ENCODE data around the gene CPTP.

Gene CPTP

DNA sequence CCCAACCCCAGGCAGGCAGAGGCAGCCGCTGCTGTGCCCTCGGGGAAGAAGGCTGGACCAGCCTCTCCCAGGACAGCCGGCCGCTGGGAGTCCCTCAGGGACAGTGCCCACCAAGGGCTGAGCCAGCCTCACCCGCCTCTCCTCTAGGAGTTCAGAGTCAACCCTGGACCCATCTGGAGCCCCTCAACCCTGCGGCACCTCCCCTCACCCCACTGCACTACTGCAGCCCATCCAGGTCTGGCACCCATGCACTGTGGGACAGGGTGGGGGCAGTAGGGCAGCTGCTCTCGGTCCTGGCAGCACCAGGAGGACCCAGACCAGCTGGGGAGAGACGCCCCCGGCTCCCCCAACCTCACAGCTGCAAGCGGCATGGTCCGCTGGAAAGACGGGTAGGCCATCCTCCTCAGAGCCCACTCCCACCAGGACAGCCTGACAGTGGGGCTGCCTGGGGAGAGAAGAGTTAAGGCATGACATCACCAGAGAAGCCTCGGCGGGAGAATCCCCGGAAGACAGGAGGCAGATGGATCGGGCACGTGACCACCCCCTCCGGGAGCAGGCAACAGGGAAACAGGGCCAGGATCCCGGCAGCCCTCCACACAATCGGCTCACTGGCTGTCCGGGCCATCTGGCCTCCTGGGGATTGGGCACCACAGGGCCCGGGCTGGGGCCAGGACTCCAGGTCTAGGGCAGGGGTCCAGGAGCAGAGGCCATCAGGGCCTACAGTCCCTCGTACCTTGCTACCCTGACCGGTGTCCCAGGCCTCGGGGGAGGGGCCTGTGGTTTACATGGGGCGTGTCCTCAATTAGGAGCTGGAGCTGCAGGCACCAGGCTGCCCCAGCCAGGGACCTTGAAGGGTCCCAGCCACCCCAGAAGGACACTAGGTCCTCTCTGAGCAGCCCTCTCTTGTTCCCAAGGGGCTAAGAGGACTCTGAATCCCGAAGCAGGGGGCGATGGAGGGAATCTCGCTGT is 20.0 kb upstream of the CPTP start:
- H3K4me1 ChIP-seq (ENCODE audit: insufficient read depth, low read length) = peaks cover 11% of the 10 kb centered on the region

DNA sequence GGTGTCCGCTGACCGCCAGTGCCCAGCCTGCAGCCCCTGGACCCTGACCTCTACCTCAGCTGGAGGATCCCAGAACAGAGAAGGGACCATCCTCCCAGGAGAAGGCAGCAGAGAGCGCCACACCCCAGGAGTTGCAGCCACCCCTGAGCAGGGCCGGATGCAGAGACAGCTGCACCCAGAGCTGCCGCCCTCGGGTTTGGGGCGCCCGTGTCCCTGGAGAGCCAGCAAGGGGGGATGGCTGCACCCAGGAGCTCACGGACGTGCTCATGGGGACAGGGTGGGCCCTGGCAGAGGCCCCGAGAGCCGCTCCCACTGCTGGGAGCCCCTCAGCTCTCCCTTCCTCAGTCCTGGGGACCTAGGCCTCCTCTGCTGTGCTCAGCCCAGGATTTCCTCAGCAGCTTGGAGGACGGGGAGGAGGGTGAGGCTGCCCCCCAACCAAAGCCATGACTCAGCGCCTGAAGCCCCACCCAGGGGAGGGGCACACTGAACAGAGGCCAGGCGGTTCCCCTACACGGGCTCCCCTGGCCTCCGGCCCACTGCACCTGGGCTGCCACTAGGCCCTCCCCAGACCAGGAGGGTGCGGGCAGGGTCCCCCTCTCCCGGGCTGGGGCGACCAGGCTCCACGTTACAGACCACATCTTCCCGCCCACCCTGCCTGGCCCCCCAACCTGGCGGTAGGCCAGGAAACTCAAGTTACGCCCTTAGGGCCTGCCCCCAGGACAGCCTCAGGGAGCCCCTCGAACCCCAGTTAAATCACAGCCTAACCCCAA is 19.1 kb upstream of the CPTP start:
- peak overlapping the region; percentile 40; the same call in 1 of the 2 replicates for H3K9ac ChIP-seq (ENCODE audit: low read depth, low read length)
- no peaks in the 10 kb centered on the region for H3K9me3 ChIP-seq (ENCODE audit: insufficient read depth, low read depth, low read length)
- H3K4me3 ChIP-seq (ENCODE audit: low read length) = peak overlapping the region; percentile 17; the same call in 1 of the 2 replicates
- H3K36me3 ChIP-seq (ENCODE audit: insufficient read depth, low read depth, low read length) = peaks cover 6% of the 10 kb centered on the region
- H3K27me3 ChIP-seq (ENCODE audit: insufficient read depth, low read length) = peaks cover 8% of the 10 kb centered on the region; the same call in 1 of the 2 replicates
- no peak overlapping the region for H3K27ac ChIP-seq (ENCODE audit: low read length)
- peaks cover 15% of the 10 kb centered on the region for H3K4me1 ChIP-seq (ENCODE audit: insufficient read depth, low read length)

More for the DNA sequence above, 20.0 kb upstream of the CPTP start:
- Histone ChIP-seq H3K36me3 (ENCODE audit: insufficient read depth, low read depth, low read length) (no peaks in the 10 kb centered on the region), H3K27ac (ENCODE audit: low read length) (no peak overlapping the region), H3K9me3 (ENCODE audit: insufficient read depth, low read depth, low read length) (no peaks in the 10 kb centered on the region), H3K9ac (ENCODE audit: low read depth, low read length) (peak overlapping the region; percentile 40; the same call in 1 of the 2 replicates), H3K27me3 (ENCODE audit: insufficient read depth, low read length) (peaks cover 8% of the 10 kb centered on the region; the same call in 1 of the 2 replicates), H3K4me3 (ENCODE audit: low read length) (peak overlapping the region; percentile 17; the same call in 1 of the 2 replicates)

DNA sequence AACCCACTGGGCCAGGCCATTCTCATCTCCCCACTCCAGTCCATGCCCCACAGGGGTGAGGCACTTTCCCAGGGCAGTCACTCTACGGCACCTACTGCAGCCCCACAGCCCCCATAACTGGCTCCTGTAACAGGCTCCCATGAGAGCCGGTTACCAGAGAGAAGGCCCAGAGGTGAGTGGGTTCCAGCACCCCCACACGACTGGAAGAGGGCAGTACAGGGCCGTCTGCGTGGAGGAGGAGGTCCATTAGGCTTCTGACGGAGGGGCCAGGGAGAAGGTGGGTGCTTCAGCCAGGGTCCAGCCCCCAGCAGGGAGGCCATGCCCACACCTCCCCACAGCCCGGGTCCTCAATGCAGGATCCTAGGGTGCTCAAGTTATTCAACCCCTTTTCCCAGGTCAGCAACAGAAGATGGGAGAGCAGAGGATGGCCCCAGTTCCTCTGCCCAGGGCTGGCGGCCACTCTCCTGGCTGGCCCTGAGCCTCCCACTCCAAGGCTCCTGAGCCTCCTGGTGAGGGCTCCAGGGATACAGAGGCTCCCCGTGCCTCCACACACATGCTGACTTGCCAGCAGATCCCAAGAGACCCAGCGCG is 18.4 kb upstream of the CPTP start:
- peaks cover 15% of the 10 kb centered on the region for H3K4me1 ChIP-seq (ENCODE audit: insufficient read depth, low read length)

DNA sequence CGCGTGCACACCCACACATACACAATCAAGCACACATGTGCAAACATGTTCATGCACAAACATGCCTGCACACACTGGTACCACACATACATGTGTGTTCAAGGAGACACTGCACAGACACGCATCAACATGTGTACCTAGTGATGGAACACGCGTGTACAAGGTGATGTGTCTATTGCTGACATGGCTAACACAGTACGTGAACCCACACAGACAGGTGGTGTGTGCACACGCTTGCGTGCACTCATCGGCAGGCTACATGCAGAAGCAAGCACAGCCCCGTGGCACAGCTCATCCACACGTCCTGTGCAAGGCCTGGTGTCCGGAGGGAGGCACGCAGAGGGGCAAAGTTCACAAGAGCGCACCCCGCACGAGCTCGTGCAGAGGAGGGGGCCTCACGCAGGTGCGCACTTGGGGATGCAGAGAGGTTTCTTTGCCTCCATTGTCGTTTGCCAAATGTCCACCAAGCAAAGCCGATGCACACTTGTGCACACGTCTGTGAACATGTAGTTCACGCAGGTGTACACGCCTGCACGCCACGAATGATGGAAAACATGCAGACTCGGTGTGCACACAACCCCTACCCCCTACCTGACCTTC is 17.8 kb upstream of the CPTP start:
- H3K27ac ChIP-seq (ENCODE audit: low read length) = no peak overlapping the region
- H3K4me1 ChIP-seq (ENCODE audit: insufficient read depth, low read length) = peaks cover 15% of the 10 kb centered on the region

More for the DNA sequence above, 18.4 kb upstream of the CPTP start:
- Histone ChIP-seq H3K9ac (ENCODE audit: low read depth, low read length) (peak overlapping the region; percentile 32; the same call in 1 of the 2 replicates), H3K27ac (ENCODE audit: low read length) (no peak overlapping the region), H3K36me3 (ENCODE audit: insufficient read depth, low read depth, low read length) (peaks cover 13% of the 10 kb centered on the region), H3K9me3 (ENCODE audit: insufficient read depth, low read depth, low read length) (no peaks in the 10 kb centered on the region), H3K27me3 (ENCODE audit: insufficient read depth, low read length) (peaks cover 8% of the 10 kb centered on the region; the same call in 1 of the 2 replicates), H3K4me3 (ENCODE audit: low read length) (peak overlapping the region; percentile 75; the same call in 1 of the 2 replicates)

DNA sequence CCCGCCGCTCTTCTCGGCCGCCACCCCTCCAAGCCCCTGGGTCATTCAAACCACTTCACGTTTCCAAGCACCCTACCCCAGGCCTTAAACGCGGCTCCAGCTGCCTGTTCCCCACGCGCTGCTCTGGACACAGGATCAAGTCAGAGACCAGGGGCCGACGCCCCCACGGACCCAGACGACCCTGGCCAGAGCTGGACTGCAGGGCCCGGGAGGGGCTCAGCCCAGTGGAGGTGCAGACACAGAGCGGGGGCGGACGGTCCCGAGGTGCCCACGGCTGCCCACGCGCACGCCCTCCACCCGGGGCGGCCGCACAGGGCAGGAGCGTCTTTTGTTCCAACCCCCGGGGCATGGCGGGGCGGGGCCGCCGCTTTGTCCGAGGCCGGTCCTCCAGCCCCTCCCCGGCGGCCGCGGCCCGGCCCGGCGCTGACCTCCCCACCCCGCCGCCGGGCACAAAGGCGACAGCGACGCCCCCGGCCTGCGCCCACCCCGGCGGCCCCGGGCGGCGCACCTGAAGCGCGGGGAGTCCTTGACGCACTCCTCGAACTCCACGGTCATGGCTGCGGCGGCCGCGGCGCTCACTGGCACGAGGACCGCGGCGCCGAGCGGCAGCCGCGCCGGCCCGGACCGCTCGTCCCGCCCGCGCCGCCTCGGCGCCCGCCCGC is 17.2 kb upstream of the CPTP start:
- Histone ChIP-seq H3K27me3 (ENCODE audit: insufficient read depth, low read length) (peaks cover 8% of the 10 kb centered on the region; the same call in 1 of the 2 replicates), H3K4me3 (ENCODE audit: low read length) (peak overlapping the region; percentile 75), H3K36me3 (ENCODE audit: insufficient read depth, low read depth, low read length) (peaks cover 20% of the 10 kb centered on the region), H3K9ac (ENCODE audit: low read depth, low read length) (peak overlapping the region; percentile 71), H3K9me3 (ENCODE audit: insufficient read depth, low read depth, low read length) (no peaks in the 10 kb centered on the region), H3K27ac (ENCODE audit: low read length) (no peak overlapping the region), H3K4me1 (ENCODE audit: insufficient read depth, low read length) (peaks cover 15% of the 10 kb centered on the region)

More for the DNA sequence above, 17.8 kb upstream of the CPTP start:
- H3K4me3 ChIP-seq (ENCODE audit: low read length) = peak overlapping the region; percentile 75
- peaks cover 19% of the 10 kb centered on the region for H3K36me3 ChIP-seq (ENCODE audit: insufficient read depth, low read depth, low read length)
- peak overlapping the region; percentile 71; the same call in 1 of the 2 replicates for H3K9ac ChIP-seq (ENCODE audit: low read depth, low read length)
- H3K9me3 ChIP-seq (ENCODE audit: insufficient read depth, low read depth, low read length) = no peaks in the 10 kb centered on the region
- H3K27me3 ChIP-seq (ENCODE audit: insufficient read depth, low read length) = peaks cover 8% of the 10 kb centered on the region; the same call in 1 of the 2 replicates

DNA sequence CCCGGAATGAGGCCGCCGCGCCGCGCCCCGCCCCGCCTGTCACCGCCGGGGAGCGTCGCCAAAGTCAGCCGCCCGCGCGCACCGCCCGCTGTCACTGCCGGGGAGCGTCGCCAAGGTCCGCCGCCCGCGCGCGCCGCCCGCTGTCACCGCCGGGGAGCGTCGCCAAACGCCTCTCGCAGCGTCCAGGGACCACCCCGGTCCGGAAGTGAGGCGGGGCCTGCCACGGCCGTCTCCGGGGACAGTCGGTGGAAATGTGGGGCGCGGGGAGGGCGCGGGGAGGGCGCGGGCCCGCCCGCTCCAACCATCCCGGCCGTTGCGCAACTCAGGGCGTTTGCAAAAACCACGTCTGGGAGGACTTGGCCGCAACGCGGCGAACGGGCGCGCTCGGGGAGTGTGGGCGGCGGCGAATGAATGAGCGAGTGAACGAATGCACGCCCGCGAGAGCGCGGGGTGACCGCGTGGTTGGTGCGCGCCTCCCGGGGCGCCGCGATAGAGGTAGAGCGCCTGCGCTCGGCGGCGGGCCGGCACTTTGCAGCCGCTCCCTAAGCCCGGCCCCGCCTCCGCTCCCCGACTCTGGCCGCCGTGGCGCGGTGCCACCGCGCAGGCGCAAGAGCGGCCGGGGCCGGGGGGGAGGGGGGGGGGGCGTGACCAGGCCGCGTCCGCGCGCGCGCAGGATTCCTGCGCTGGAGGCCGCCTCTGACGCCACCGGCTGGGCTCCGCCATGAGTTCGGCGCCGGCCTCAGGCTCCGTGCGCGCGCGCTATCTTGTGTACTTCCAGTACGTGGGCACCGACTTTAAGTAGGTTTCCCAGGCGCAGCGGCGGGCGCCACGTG is 16.5 kb upstream of the CPTP start, which contains the start of the genes ACAP3 and PUSL1:
Gene ACAP3 (minus strand): TSS at position 8 of the 833 bp plus-strand sequence. CDS start 115 bp downstream, outside the sequence.
Gene PUSL1 (plus strand): TSS at position 675 of the 833 bp plus-strand sequence. CDS start 47 bp downstream, at position 722.
- Histone ChIP-seq H3K36me3 (ENCODE audit: insufficient read depth, low read depth, low read length) (peaks cover 26% of the 10 kb centered on the region), H3K9me3 (ENCODE audit: insufficient read depth, low read depth, low read length) (no peaks in the 10 kb centered on the region), H3K4me1 (ENCODE audit: insufficient read depth, low read length) (peaks cover 15% of the 10 kb centered on the region)

DNA sequence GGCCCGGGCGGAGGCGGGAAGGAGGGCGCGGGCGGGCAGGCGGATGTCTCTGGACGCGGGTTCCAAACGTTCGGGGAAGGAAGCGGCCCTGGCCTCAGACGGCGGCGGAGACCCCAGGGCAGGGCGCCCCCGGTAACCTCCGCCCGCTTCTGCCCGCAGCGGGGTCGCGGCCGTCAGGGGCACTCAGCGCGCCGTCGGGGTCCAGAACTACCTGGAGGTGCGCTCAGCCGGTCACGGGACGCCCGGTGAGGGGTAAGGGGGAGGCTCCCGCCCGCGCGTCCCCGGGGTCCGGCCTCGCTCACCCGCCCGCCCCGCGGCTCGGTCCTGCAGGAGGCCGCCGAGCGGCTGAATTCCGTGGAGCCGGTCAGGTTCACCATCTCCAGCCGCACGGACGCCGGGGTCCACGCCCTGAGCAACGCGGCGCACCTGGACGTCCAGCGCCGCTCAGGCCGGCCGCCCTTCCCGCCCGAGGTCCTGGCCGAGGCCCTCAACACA is 15.8 kb upstream of the CPTP start:
- H3K27ac ChIP-seq (ENCODE audit: low read length) = no peak overlapping the region
- peak overlapping the region; percentile 63; the same call in 1 of the 2 replicates for H3K9ac ChIP-seq (ENCODE audit: low read depth, low read length)
- peaks cover 15% of the 10 kb centered on the region for H3K4me1 ChIP-seq (ENCODE audit: insufficient read depth, low read length)
- H3K4me3 ChIP-seq (ENCODE audit: low read length) = peak overlapping the region; percentile 69; the same call in 1 of the 2 replicates
- H3K36me3 ChIP-seq (ENCODE audit: insufficient read depth, low read depth, low read length) = peaks cover 33% of the 10 kb centered on the region
- H3K9me3 ChIP-seq (ENCODE audit: insufficient read depth, low read depth, low read length) = no peaks in the 10 kb centered on the region
- peaks cover 8% of the 10 kb centered on the region; the same call in 1 of the 2 replicates for H3K27me3 ChIP-seq (ENCODE audit: insufficient read depth, low read length)

More for the DNA sequence above, 16.5 kb upstream of the CPTP start, which contains the start of the genes ACAP3 and PUSL1:
- peak within 1 kb of the TSS; percentile 81 for H3K4me3 ChIP-seq (ENCODE audit: low read length)
- peaks cover 8% of the 10 kb centered on the region; the same call in 1 of the 2 replicates for H3K27me3 ChIP-seq (ENCODE audit: insufficient read depth, low read length)
- H3K9ac ChIP-seq (ENCODE audit: low read depth, low read length) = peak within 1 kb of the TSS; percentile 73
- H3K27ac ChIP-seq (ENCODE audit: low read length) = no peak within 1 kb of the TSS

DNA sequence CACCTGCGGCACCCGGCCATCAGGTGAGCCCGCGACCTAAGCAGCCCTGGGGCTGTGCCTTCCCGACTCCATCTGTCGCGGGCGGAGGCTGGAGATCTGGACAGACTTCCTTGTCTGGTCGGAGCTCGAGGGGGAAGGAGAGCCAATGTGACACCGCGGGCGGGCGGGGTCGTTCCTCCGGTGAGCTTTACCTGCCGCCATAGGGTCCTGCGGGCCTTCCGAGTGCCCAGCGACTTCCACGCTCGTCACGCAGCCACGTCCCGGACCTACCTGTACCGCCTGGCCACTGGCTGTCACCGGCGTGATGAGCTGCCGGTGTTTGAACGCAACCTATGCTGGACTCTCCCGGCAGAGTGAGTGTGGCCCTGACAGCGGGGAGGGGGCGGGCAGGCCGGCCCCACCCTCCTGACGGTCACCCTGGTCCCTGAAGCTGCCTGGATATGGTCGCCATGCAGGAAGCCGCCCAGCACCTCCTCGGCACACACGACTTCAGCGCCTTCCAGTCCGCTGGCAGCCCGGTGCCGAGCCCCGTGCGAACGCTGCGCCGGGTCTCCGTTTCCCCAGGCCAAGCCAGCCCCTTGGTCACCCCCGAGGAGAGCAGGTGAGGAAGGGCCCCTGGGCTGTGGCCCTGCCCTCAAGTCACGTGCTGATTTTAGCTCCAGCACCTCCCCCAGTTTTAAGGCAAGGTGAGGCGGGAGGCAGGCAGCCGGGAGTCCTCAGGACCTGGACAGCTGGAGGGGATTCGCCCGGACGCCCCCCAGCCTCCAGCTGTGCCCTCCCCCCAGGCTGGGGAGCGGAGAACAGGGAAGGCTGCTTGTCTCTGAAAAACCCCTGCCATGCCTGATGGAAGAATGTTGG is 15.1 kb upstream of the CPTP start:
- H3K4me1 ChIP-seq (ENCODE audit: insufficient read depth, low read length) = peaks cover 13% of the 10 kb centered on the region
- peaks cover 8% of the 10 kb centered on the region; the same call in 1 of the 2 replicates for H3K27me3 ChIP-seq (ENCODE audit: insufficient read depth, low read length)
- H3K9me3 ChIP-seq (ENCODE audit: insufficient read depth, low read depth, low read length) = no peaks in the 10 kb centered on the region
- H3K36me3 ChIP-seq (ENCODE audit: insufficient read depth, low read depth, low read length) = peaks cover 40% of the 10 kb centered on the region
- H3K9ac ChIP-seq (ENCODE audit: low read depth, low read length) = peak overlapping the region; percentile 63; the same call in 1 of the 2 replicates
- no peak overlapping the region for H3K27ac ChIP-seq (ENCODE audit: low read length)
- peak overlapping the region; percentile 69 for H3K4me3 ChIP-seq (ENCODE audit: low read length)

DNA sequence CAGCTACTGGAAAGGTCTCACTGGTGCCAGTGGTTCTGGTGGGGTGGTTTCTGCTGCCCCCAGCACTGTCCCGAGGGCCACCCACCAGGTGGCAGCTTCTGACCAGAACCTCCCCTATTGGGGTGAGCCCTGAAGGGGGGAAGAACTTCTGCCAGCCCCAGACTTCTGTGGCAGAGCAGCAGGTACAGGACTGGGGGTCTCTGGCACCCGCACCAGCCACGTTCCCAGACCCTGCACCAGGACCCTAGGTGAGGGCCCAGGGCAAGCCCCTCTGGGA is 14.6 kb upstream of the CPTP start:
- H3K27ac ChIP-seq (ENCODE audit: low read length) = no peak overlapping the region
- no peak overlapping the region for H3K9ac ChIP-seq (ENCODE audit: low read depth, low read length)
- peaks cover 45% of the 10 kb centered on the region for H3K36me3 ChIP-seq (ENCODE audit: insufficient read depth, low read depth, low read length)
- peak overlapping the region; percentile 69; the same call in 1 of the 2 replicates for H3K4me3 ChIP-seq (ENCODE audit: low read length)
- H3K4me1 ChIP-seq (ENCODE audit: insufficient read depth, low read length) = peaks cover 11% of the 10 kb centered on the region
- no peaks in the 10 kb centered on the region for H3K9me3 ChIP-seq (ENCODE audit: insufficient read depth, low read depth, low read length)
- peaks cover 8% of the 10 kb centered on the region; the same call in 1 of the 2 replicates for H3K27me3 ChIP-seq (ENCODE audit: insufficient read depth, low read length)

Measured in iPS-20b (cell line).